ENCODE measurements around the gene CSF2. TPM values are rescaled to one million over a fixed set of nuclear protein-coding genes. Genes with fewer than 3 reads are reported as not detected.
"Not testable (repeated sequence)": the region's sequence is repeated elsewhere in the genome, so short reads cannot be mapped to it uniquely, and the experiment has no call there.

CSF2 gene
- polyA plus RNA-seq, 2 donors, result 0.05 TPM; not detected in 1

DNA sequence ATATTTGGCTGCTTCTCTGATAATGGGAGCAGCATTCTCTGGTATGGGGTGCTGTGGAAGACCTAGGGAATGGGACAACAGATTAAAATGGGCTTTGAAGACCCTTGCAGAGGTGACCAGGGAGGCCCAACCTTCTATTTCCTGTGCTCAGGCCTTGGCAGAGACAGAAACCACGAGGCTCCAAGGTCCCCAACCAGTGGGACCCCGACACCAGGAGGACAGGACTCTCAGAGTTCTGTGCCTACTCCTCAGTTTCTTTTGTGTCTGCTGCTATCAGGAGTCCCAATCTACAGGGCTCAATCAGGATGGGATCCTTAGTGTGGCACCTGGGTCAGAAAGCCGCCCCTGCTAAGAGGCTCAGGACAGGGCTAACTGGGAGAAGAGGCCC, 29.3 kb downstream of the CSF2 start:
- Histone ChIP-seq H3K27me3 (ENCODE audit: control insufficient read depth in 1 of 2, insufficient read depth in 2 of 2, low read length in 2 of 2) (no peaks in the 10 kb centered on the region), H3K4me1 (ENCODE audit: control insufficient read depth in 2 of 2, insufficient read depth in 2 of 2, low read length in 1 of 2) (peaks cover 0 to 4% of the 10 kb centered on the region in 2 donors), H3K9me3 (ENCODE audit: control insufficient read depth in 2 of 2, insufficient read depth in 1 of 2, low read depth in 1 of 2, low read length in 1 of 2) (no peaks in the 10 kb centered on the region), H3K4me3 (ENCODE audit: low read depth in 1 of 2, low read length in 2 of 2) (no peak overlapping the region), H3K36me3 (ENCODE audit: control insufficient read depth in 2 of 2, insufficient read depth in 2 of 2, low read length in 1 of 2) (no peaks in the 10 kb centered on the region), H3K27ac (ENCODE audit: low read depth in 2 of 2, low read length in 1 of 2) (peak overlapping the region; percentile 26 to 55)
- 84 to 85% methylated on average over 3 of the region's 3 CpGs for WGBS, 2 donors

DNA sequence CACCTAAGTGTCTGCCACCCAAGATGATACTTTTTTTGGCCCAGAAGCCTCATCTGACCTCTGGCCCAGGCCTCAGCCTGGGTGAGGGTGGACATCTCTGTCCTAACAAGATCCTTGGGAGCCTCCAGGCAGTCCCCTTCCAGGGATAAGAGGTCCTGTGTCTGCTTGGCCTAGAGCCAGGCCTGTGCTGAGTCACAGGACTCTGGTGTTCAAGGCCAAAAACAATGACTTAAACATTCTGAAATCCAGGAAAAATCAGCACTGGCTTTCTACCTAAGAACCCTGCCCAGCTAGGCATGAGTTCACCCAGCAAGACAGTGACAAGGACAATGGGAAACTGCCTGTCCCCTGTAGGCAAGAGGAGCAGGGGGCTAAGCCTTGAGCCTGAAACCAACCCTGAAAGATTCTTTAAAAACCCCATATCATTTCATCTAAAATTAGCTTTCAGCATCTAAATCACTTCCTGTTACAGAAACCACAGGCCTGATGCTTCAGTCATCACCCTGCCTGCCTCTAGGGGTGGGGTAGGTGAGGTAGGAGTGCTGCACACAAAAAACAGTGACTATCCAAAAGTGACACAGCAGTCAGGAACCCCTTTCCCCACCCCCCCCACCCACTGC, 29.9 kb downstream of the CSF2 start:
- Histone ChIP-seq H3K9me3 (ENCODE audit: control insufficient read depth in 2 of 2, insufficient read depth in 1 of 2, low read depth in 1 of 2, low read length in 1 of 2) (no peaks in the 10 kb centered on the region), H3K4me1 (ENCODE audit: control insufficient read depth in 2 of 2, insufficient read depth in 2 of 2, low read length in 1 of 2) (peaks cover 0 to 4% of the 10 kb centered on the region in 2 donors), H3K27ac (ENCODE audit: low read depth in 2 of 2, low read length in 1 of 2) (peak overlapping the region; percentile 26 to 55), H3K27me3 (ENCODE audit: control insufficient read depth in 1 of 2, insufficient read depth in 2 of 2, low read length in 2 of 2) (no peaks in the 10 kb centered on the region), H3K36me3 (ENCODE audit: control insufficient read depth in 2 of 2, insufficient read depth in 2 of 2, low read length in 1 of 2) (no peaks in the 10 kb centered on the region), H3K4me3 (ENCODE audit: low read depth in 1 of 2, low read length in 2 of 2) (no peak overlapping the region)

DNA sequence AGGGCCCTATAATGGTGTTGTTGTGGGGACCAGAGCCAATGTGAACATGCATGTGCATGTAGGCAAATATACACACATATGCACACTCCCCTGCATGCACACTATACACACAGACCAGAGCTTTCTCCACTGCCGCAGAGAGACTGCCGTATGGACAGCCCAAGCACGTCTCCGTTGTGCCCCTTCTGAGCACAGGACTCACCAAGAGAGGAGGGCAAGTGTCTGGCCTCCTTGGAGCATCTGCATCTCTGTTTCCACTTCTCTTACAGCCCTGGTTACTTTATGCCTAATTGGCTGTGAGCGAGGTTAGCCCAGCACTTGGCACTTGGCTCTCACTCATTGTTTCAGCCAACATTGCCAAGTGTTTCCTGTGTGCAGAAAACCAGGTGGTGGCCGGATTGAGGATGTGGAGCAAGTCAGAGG, 30.4 kb downstream of the CSF2 start:
- Histone ChIP-seq H3K9me3 (ENCODE audit: control insufficient read depth in 2 of 2, insufficient read depth in 1 of 2, low read depth in 1 of 2, low read length in 1 of 2) (no peaks in the 10 kb centered on the region), H3K27me3 (ENCODE audit: control insufficient read depth in 1 of 2, insufficient read depth in 2 of 2, low read length in 2 of 2) (no peaks in the 10 kb centered on the region), H3K4me3 (ENCODE audit: low read depth in 1 of 2, low read length in 2 of 2) (no peak overlapping the region), H3K27ac (ENCODE audit: low read depth in 2 of 2, low read length in 1 of 2) (peak overlapping the region in 1 of 2 donors; percentile 74), H3K36me3 (ENCODE audit: control insufficient read depth in 2 of 2, insufficient read depth in 2 of 2, low read length in 1 of 2) (no peaks in the 10 kb centered on the region), H3K4me1 (ENCODE audit: control insufficient read depth in 2 of 2, insufficient read depth in 2 of 2, low read length in 1 of 2) (peaks cover 0 to 4% of the 10 kb centered on the region in 2 donors)
- 69 to 77% methylated on average over 6 of the region's 6 CpGs for WGBS, 2 donors

GRCh38 chr5:132104556-132104955, 31.0 kb downstream of the CSF2 start:
- no peaks in the 10 kb centered on the region for H3K9me3 ChIP-seq (ENCODE audit: control insufficient read depth in 2 of 2, insufficient read depth in 1 of 2, low read depth in 1 of 2, low read length in 1 of 2)
- H3K27me3 ChIP-seq (ENCODE audit: control insufficient read depth in 1 of 2, insufficient read depth in 2 of 2, low read length in 2 of 2), result no peaks in the 10 kb centered on the region
- no peak overlapping the region for H3K4me3 ChIP-seq (ENCODE audit: low read depth in 1 of 2, low read length in 2 of 2)

GRCh38 chr5:132105688-132106087, 32.1 kb downstream of the CSF2 start:
- H3K4me1 ChIP-seq (ENCODE audit: control insufficient read depth in 2 of 2, insufficient read depth in 2 of 2, low read length in 1 of 2), result peaks cover 0 to 6% of the 10 kb centered on the region in 2 donors
- H3K27me3 ChIP-seq (ENCODE audit: control insufficient read depth in 1 of 2, insufficient read depth in 2 of 2, low read length in 2 of 2), result no peaks in the 10 kb centered on the region
- no peak overlapping the region for H3K27ac ChIP-seq (ENCODE audit: low read depth in 2 of 2, low read length in 1 of 2)
- H3K4me3 ChIP-seq (ENCODE audit: low read depth in 1 of 2, low read length in 2 of 2), result no peak overlapping the region
- no peaks in the 10 kb centered on the region for H3K36me3 ChIP-seq (ENCODE audit: control insufficient read depth in 2 of 2, insufficient read depth in 2 of 2, low read length in 1 of 2)
- no peaks in the 10 kb centered on the region for H3K9me3 ChIP-seq (ENCODE audit: control insufficient read depth in 2 of 2, insufficient read depth in 1 of 2, low read depth in 1 of 2, low read length in 1 of 2)
- WGBS, 2 donors, result 92 to 94% methylated on average over 3 of the region's 3 CpGs

More at GRCh38 chr5:132104556-132104955, 31.0 kb downstream of the CSF2 start:
- Histone ChIP-seq H3K27ac (ENCODE audit: low read depth in 2 of 2, low read length in 1 of 2) (no peak overlapping the region), H3K36me3 (ENCODE audit: control insufficient read depth in 2 of 2, insufficient read depth in 2 of 2, low read length in 1 of 2) (no peaks in the 10 kb centered on the region), H3K4me1 (ENCODE audit: control insufficient read depth in 2 of 2, insufficient read depth in 2 of 2, low read length in 1 of 2) (peaks cover 0 to 4% of the 10 kb centered on the region in 2 donors)

GRCh38 chr5:132108495-132108894, 34.9 kb downstream of the CSF2 start:
- H3K9me3 ChIP-seq (ENCODE audit: control insufficient read depth in 2 of 2, insufficient read depth in 1 of 2, low read depth in 1 of 2, low read length in 1 of 2); H3K27me3 ChIP-seq (ENCODE audit: control insufficient read depth in 1 of 2, insufficient read depth in 2 of 2, low read length in 2 of 2); H3K36me3 ChIP-seq (ENCODE audit: control insufficient read depth in 2 of 2, insufficient read depth in 2 of 2, low read length in 1 of 2); H3K4me3 ChIP-seq (ENCODE audit: low read depth in 1 of 2, low read length in 2 of 2); H3K27ac ChIP-seq (ENCODE audit: low read depth in 2 of 2, low read length in 1 of 2); H3K4me1 ChIP-seq (ENCODE audit: control insufficient read depth in 2 of 2, insufficient read depth in 2 of 2, low read length in 1 of 2): not testable (repeated sequence)
- 94 to 95% methylated on average over 1 of the region's 1 CpG for WGBS, 2 donors

DNA sequence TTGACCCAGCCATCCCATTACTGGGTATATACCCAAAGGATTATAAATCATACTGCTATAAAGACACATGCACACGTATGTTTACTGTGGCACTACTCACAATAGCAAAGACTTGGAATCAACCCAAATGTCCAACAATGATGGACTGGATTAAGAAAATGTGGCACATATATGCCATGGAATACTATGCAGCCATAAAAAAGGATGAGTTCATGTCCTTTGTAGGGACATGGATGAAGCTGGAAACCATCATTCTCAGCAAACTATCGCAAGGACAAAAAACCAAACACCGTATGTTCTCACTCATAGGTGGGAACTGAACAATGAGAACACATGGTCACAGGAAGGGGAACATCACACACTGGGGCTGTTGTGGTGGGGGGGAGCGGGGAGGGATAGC, 35.4 kb downstream of the CSF2 start:
- not testable (repeated sequence) for H3K9me3 ChIP-seq (ENCODE audit: control insufficient read depth in 2 of 2, insufficient read depth in 1 of 2, low read depth in 1 of 2, low read length in 1 of 2); H3K36me3 ChIP-seq (ENCODE audit: control insufficient read depth in 2 of 2, insufficient read depth in 2 of 2, low read length in 1 of 2); H3K27ac ChIP-seq (ENCODE audit: low read depth in 2 of 2, low read length in 1 of 2); H3K4me3 ChIP-seq (ENCODE audit: low read depth in 1 of 2, low read length in 2 of 2); H3K27me3 ChIP-seq (ENCODE audit: control insufficient read depth in 1 of 2, insufficient read depth in 2 of 2, low read length in 2 of 2); H3K4me1 ChIP-seq (ENCODE audit: control insufficient read depth in 2 of 2, insufficient read depth in 2 of 2, low read length in 1 of 2)
- WGBS, 2 donors, result 91 to 94% methylated on average over 3 of the region's 4 CpGs

GRCh38 chr5:132109494-132110053, 36.0 kb downstream of the CSF2 start:
- Histone ChIP-seq H3K27me3 (ENCODE audit: control insufficient read depth in 1 of 2, insufficient read depth in 2 of 2, low read length in 2 of 2) (no peaks in the 10 kb centered on the region), H3K4me3 (ENCODE audit: low read depth in 1 of 2, low read length in 2 of 2) (no peak overlapping the region), H3K27ac (ENCODE audit: low read depth in 2 of 2, low read length in 1 of 2) (no peak overlapping the region), H3K36me3 (ENCODE audit: control insufficient read depth in 2 of 2, insufficient read depth in 2 of 2, low read length in 1 of 2) (no peaks in the 10 kb centered on the region), H3K4me1 (ENCODE audit: control insufficient read depth in 2 of 2, insufficient read depth in 2 of 2, low read length in 1 of 2) (peaks cover 0 to 2% of the 10 kb centered on the region in 2 donors), H3K9me3 (ENCODE audit: control insufficient read depth in 2 of 2, insufficient read depth in 1 of 2, low read depth in 1 of 2, low read length in 1 of 2) (no peaks in the 10 kb centered on the region)
- 78% methylated on average over 3 of the region's 3 CpGs for WGBS, 2 donors

GRCh38 chr5:132110195-132110594, 36.6 kb downstream of the CSF2 start:
- 55 to 78% methylated on average over 3 of the region's 3 CpGs for WGBS, 2 donors
- Histone ChIP-seq H3K4me1 (ENCODE audit: control insufficient read depth in 2 of 2, insufficient read depth in 2 of 2, low read length in 1 of 2) (peaks cover 0 to 2% of the 10 kb centered on the region in 2 donors), H3K27ac (ENCODE audit: low read depth in 2 of 2, low read length in 1 of 2) (no peak overlapping the region), H3K27me3 (ENCODE audit: control insufficient read depth in 1 of 2, insufficient read depth in 2 of 2, low read length in 2 of 2) (no peaks in the 10 kb centered on the region), H3K9me3 (ENCODE audit: control insufficient read depth in 2 of 2, insufficient read depth in 1 of 2, low read depth in 1 of 2, low read length in 1 of 2) (no peaks in the 10 kb centered on the region), H3K36me3 (ENCODE audit: control insufficient read depth in 2 of 2, insufficient read depth in 2 of 2, low read length in 1 of 2) (no peaks in the 10 kb centered on the region), H3K4me3 (ENCODE audit: low read depth in 1 of 2, low read length in 2 of 2) (no peak overlapping the region)

DNA sequence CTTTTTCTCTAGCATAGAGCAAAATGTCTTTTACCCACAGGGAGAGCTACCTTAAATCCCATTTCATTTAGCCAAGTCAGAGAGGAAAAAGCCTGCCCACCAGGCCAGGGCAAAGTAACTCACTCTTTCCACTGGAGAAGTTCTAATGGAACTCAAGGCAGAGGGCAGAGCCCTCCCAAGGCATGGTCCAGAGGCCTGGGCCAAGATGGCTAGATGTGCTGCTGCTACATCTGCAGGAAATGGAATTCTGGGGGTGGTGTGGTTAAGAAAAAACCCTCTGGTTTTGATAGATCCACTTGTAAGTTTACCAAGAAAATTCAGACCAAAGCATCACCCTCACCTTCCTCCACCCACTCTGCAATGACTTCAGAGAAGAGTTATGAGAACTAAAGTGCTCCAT, 37.3 kb downstream of the CSF2 start:
- H3K4me1 ChIP-seq (ENCODE audit: control insufficient read depth in 2 of 2, insufficient read depth in 2 of 2, low read length in 1 of 2), result peaks cover 0 to 2% of the 10 kb centered on the region in 2 donors
- no peak overlapping the region for H3K27ac ChIP-seq (ENCODE audit: low read depth in 2 of 2, low read length in 1 of 2)
- no peaks in the 10 kb centered on the region for H3K36me3 ChIP-seq (ENCODE audit: control insufficient read depth in 2 of 2, insufficient read depth in 2 of 2, low read length in 1 of 2)
- H3K9me3 ChIP-seq (ENCODE audit: control insufficient read depth in 2 of 2, insufficient read depth in 1 of 2, low read depth in 1 of 2, low read length in 1 of 2), result no peaks in the 10 kb centered on the region
- H3K4me3 ChIP-seq (ENCODE audit: low read depth in 1 of 2, low read length in 2 of 2), result no peak overlapping the region
- no peaks in the 10 kb centered on the region for H3K27me3 ChIP-seq (ENCODE audit: control insufficient read depth in 1 of 2, insufficient read depth in 2 of 2, low read length in 2 of 2)
